Measurements from ENCODE around the gene HMGCL. TPM values are rescaled to one million over a fixed set of nuclear protein-coding genes. Genes with fewer than 3 reads are reported as not detected.
"Not testable (repeated sequence)": the region's sequence is repeated elsewhere in the genome, so short reads cannot be mapped to it uniquely, and the experiment has no call there.

The HMGCL gene
- total RNA-seq, 4 donors from 2014 or later, result 31.0 to 46.6 (median 32.6) TPM

DNA sequence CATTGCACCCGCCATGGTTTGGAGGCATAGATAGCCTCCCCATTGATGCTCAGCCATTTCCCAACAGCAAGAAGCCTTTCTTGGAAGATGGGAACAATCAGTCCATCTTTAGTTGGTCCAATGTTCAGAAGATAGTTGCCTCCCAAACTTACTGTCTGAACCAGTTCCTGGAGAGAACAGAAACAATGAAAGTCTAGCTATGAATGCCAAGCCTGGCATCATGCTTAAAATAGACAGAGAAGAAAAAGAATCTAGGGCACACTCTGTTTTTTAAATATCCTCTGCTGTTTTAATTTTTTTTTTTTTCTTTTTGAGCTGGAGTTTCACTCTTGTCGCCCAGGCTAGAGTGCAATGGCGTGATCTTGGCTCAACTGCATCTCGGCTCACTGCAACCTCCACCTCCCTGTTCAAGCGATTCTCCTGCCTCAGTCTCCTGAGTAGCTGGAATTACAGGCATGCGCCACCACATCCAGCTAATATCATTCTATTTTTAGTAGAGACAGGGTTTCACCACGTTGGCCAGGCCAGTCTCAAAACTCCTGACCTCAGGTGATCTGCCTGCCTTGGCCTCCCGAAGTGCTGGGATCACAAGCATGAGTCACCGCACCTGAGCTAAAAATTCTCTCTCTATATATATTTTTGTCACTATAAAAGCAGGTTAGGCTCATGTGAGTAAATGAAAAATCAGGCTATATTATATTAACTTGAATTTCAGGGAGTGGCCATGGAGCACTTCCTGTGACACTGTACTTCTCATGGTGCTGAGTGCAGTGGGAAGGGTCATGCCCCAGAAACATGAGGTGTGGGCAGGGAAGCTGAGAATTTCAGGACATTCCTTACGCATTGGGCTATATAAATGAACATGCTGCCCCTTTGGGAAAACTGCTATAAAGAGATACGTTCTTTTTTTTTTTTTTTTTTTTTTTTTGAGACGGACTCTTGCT, 23.7 kb upstream of the HMGCL start:
- TF ChIP-seq POLR2A (IDR thresholded peaks at IDR 0.05) (no peak), CTCF (IDR thresholded peaks at IDR 0.05) (no peak)
- DNase-seq, result no peak
- no peaks in the 10 kb centered on the region for H3K36me3 ChIP-seq
- no peaks in the 10 kb centered on the region for H3K9me3 ChIP-seq
- intact Hi-C loops (cut with DNase I; ENCODE audit: low total_unique reads), result no loop called here
- no peaks in the 10 kb centered on the region for H3K27me3 ChIP-seq
- no peaks in the 10 kb centered on the region for H3K4me1 ChIP-seq
- no peak overlapping the region for H3K4me3 ChIP-seq
- no peak overlapping the region for H3K27ac ChIP-seq

- intact Hi-C loops (cut with DNase I; ENCODE audit: low total_unique reads); H3K36me3 ChIP-seq; DNase-seq; H3K27ac ChIP-seq; H3K4me3 ChIP-seq; H3K27me3 ChIP-seq; H3K4me1 ChIP-seq; H3K9me3 ChIP-seq: not testable (repeated sequence)
These were observed 22.4 kb upstream of the HMGCL start for GRCh38 chr1:23847482-23848095.

GRCh38 chr1:23845163-23845562, 19.9 kb upstream of the HMGCL start:
- Histone ChIP-seq H3K4me3 (no peak overlapping the region), H3K27ac (no peak overlapping the region), H3K4me1 (no peaks in the 10 kb centered on the region), H3K9me3 (no peaks in the 10 kb centered on the region), H3K36me3 (no peaks in the 10 kb centered on the region), H3K27me3 (no peaks in the 10 kb centered on the region)
- TF ChIP-seq POLR2A (IDR thresholded peaks at IDR 0.05) (no peak), CTCF (IDR thresholded peaks at IDR 0.05) (no peak)
- DNase-seq, result no peak
- intact Hi-C loops (cut with DNase I; ENCODE audit: low total_unique reads), result no loop called here

DNA sequence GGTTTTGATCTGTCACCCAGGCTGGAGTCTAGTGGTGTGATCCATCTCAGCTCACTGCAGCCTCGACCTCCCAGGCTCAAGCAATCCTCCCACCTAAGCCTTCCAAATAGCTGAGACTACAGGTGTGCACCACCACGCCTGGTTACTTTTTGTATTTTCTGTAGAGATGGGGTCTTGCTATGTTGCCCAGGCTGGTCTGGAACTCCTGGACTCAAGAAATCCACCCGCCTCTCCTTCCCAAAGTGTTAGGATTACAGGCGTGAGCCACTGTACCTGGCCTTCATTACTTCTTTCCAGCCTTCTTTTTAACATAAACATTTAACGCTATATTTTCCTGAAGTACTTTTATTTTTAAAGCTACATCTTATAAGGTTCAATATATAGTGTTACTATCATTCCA, 18.4 kb upstream of the HMGCL start:
- Histone ChIP-seq H3K9me3 (no peaks in the 10 kb centered on the region), H3K36me3 (no peaks in the 10 kb centered on the region), H3K27me3 (no peaks in the 10 kb centered on the region), H3K27ac (no peak overlapping the region), H3K4me3 (no peak overlapping the region), H3K4me1 (no peaks in the 10 kb centered on the region)
- intact Hi-C loops (cut with DNase I; ENCODE audit: low total_unique reads), result no loop called here
- DNase-seq, result no peak
- TF ChIP-seq CTCF (IDR thresholded peaks at IDR 0.05) (no peak), POLR2A (IDR thresholded peaks at IDR 0.05) (no peak)

- peak overlapping the region in 1 of 2 donors; percentile 28 for H3K4me3 ChIP-seq
These were observed 13.2 kb upstream of the HMGCL start for GRCh38 chr1:23838401-23838866.

More at GRCh38 chr1:23838401-23838866, 13.2 kb upstream of the HMGCL start:
- Histone ChIP-seq H3K27ac (no peak overlapping the region), H3K27me3 (no peaks in the 10 kb centered on the region), H3K9me3 (no peaks in the 10 kb centered on the region), H3K4me1 (no peaks in the 10 kb centered on the region), H3K36me3 (no peaks in the 10 kb centered on the region)
- TF ChIP-seq POLR2A (IDR thresholded peaks at IDR 0.05) (no peak), CTCF (IDR thresholded peaks at IDR 0.05) (no peak)
- intact Hi-C loops (cut with DNase I; ENCODE audit: low total_unique reads), result no loop called here
- peak; percentile 53 to 57 for DNase-seq

Data from uterus (tissue), 4 donors.